Hepatocyte (in vitro differentiated cells): ENCODE results near the gene ITPR1.

Experiments
- EZH2phosphoT487 ChIP-seq: fragments of 200-600 bp; sonication (generic); IDR thresholded peaks from one replicate; pipeline ENCODE4 v1.6.1; 2018; ENCODE audit warnings: antibody characterized with exemption, mild to moderate bottlenecking, low read depth, moderate library complexity; ENCODE audit not compliant: unreplicated experiment, severe bottlenecking
- TF ChIP-seq, protein P1 (sequence below): fragments of 200-600 bp; sonication (generic); IDR thresholded peaks from 2 replicates; pipeline ENCODE4 v1.5.1; 2016; ENCODE audit warnings: antibody characterized with exemption, mild to moderate bottlenecking; ENCODE audit not compliant: poor library complexity

DNA sequence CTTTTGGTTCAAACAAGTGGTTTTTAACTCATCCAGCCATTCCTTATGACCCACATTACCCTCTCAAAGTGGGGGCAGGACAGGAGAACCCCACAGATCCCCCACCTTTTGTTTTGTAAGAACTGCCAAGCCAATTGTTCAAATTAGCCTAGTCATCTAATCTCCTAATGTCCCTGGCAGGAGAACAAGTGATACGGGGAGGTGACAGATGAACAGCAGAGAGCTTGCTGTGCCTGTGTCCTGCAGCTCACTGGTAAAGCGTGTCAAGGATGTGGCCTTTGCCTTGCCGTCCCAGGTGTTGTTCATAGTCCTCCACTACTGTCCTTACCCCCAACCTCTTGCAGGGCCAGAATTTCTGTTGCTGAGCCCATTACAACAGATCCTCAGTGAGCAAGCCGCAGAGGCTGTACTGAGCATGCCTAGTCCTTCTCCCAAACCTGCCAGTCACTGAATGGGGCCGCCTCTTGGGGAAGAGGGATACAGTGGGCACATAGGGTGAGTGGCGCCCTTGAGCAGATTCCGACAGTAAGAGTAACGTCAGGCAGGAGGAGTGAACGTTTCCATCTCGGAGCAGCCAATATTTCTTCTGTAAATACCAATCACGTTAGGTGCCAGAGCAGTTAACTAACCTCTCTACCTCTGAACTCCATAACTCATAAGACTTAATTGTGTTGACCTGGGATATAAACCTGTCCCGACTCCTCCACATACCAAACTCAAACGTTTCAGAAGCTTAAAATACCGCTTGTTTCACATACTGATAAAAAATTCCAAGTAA, 87.4 kb downstream of the ITPR1 start:
- TF ChIP-seq, protein P1, sequence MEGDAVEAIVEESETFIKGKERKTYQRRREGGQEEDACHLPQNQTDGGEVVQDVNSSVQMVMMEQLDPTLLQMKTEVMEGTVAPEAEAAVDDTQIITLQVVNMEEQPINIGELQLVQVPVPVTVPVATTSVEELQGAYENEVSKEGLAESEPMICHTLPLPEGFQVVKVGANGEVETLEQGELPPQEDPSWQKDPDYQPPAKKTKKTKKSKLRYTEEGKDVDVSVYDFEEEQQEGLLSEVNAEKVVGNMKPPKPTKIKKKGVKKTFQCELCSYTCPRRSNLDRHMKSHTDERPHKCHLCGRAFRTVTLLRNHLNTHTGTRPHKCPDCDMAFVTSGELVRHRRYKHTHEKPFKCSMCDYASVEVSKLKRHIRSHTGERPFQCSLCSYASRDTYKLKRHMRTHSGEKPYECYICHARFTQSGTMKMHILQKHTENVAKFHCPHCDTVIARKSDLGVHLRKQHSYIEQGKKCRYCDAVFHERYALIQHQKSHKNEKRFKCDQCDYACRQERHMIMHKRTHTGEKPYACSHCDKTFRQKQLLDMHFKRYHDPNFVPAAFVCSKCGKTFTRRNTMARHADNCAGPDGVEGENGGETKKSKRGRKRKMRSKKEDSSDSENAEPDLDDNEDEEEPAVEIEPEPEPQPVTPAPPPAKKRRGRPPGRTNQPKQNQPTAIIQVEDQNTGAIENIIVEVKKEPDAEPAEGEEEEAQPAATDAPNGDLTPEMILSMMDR, result no peak
- TF ChIP-seq EZH2phosphoT487, result no peak
